Fibroblast of lung (primary cell): Measurements from ENCODE around the gene SLC34A1. TPM values are rescaled to one million over a fixed set of nuclear protein-coding genes. Genes with fewer than 3 reads are reported as not detected.

Experiments
- DNase-seq, 2 donors: peaks; one replicate each; pipeline versions ENCODE4 v3.0.0 to v3.0.0-alpha.2; 2010; ENCODE audit warnings: low read depth in 2 of 2
- H2AFZ ChIP-seq: 2 replicates; pipeline ENCODE4 v1.5.1; 2012; ENCODE audit warnings: low read length, control low read depth, inconsistent platforms
- H3K27ac ChIP-seq: 2 replicates; pipeline ENCODE4 v1.5.1; 2011; ENCODE audit warnings: low read length, control low read depth; ENCODE audit not compliant: insufficient read depth
- H3K27me3 ChIP-seq: 2 replicates; pipeline ENCODE4 v1.5.1; 2011; ENCODE audit warnings: mild to moderate bottlenecking, low read length; ENCODE audit not compliant: control insufficient read depth, insufficient read depth
- H3K36me3 ChIP-seq: 2 replicates; pipeline ENCODE4 v1.5.1; 2011; ENCODE audit warnings: low read length; ENCODE audit not compliant: control insufficient read depth, insufficient read depth
- H3K4me1 ChIP-seq: 2 replicates; pipeline ENCODE4 v1.5.1; 2011; ENCODE audit warnings: low read length; ENCODE audit not compliant: control insufficient read depth, insufficient read depth; ENCODE audit errors: extremely low read depth
- H3K4me2 ChIP-seq: 2 replicates; pipeline ENCODE4 v1.5.1; 2011; ENCODE audit warnings: low read length, control low read depth; ENCODE audit not compliant: insufficient read depth; ENCODE audit errors: extremely low read depth
- H3K4me3 ChIP-seq, 4 experiments: fragments of 200-600 bp in 1 of 4; sonication (generic) in 1 of 4; replicated peaks in 1 of 4; 2 replicates each; pipeline ENCODE4 v1.5.1; 2011 to 2016; ENCODE audit warnings: low read length in 4 of 4, low read depth in 3 of 4, mild to moderate bottlenecking in 3 of 4, control low read depth in 2 of 4, inconsistent platforms in 1 of 4, mixed read lengths in 1 of 4; ENCODE audit not compliant: insufficient read depth in 1 of 4; ENCODE audit errors: control extremely low read depth in 1 of 4
- H3K79me2 ChIP-seq: 2 replicates; pipeline ENCODE4 v1.5.1; 2012; ENCODE audit warnings: mild to moderate bottlenecking, low read length, inconsistent platforms; ENCODE audit not compliant: control insufficient read depth, insufficient read depth
- H3K9ac ChIP-seq: 2 replicates; pipeline ENCODE4 v1.5.1; 2011; ENCODE audit warnings: mild to moderate bottlenecking, low read length, control low read depth; ENCODE audit not compliant: insufficient read depth
- H3K9me3 ChIP-seq: 2 replicates; pipeline ENCODE4 v1.5.1; 2012; ENCODE audit warnings: low read depth, low read length; ENCODE audit not compliant: control insufficient read depth, insufficient read depth
- H4K20me1 ChIP-seq: 2 replicates; pipeline ENCODE4 v1.5.1; 2011; ENCODE audit warnings: low read length; ENCODE audit not compliant: control insufficient read depth, insufficient read depth; ENCODE audit errors: extremely low read depth
- EZH2 ChIP-seq: IDR thresholded peaks from 2 replicates; pipeline ENCODE4 v1.5.1; 2012; ENCODE audit warnings: low read length, control low read depth, mild to moderate bottlenecking; ENCODE audit errors: missing control alignments
- polyA plus RNA-seq, 2 donors: library from polyadenylated mRNA; depleted of rRNA in 1 of 2; stranded (reverse) in 1 of 2; unstranded in 1 of 2; fragments of >200 nt; gene quantifications; 2 replicates each; pipeline ENCODE4 v1.2.1, GENCODE V29; 2011 to 2012; ENCODE audit warnings: missing spikeins in 1 of 2
- total RNA-seq: library from RNA; depleted of rRNA; stranded (reverse); fragments of >200 nt; gene quantifications from 2 replicates; pipeline ENCODE4 v1.2.1, GENCODE V29; 2014
- TF ChIP-seq, protein P1 (sequence below), 2 donors: IDR thresholded peaks in 1 of 2; conservative IDR thresholded peaks in 1 of 2; 1 replicate in 1 of 2; 2 replicates in 1 of 2; pipeline ENCODE4 v1.5.1; 2011 to 2012; ENCODE audit warnings: low read length in 2 of 2, control low read depth in 1 of 2, inconsistent platforms in 1 of 2, low read depth in 1 of 2, mild to moderate bottlenecking in 1 of 2

SLC34A1 gene
- total and polyA plus RNA-seq, 2 donors (not counting 1 experiment from before 2014, with no cell fraction given) = not detected

DNA sequence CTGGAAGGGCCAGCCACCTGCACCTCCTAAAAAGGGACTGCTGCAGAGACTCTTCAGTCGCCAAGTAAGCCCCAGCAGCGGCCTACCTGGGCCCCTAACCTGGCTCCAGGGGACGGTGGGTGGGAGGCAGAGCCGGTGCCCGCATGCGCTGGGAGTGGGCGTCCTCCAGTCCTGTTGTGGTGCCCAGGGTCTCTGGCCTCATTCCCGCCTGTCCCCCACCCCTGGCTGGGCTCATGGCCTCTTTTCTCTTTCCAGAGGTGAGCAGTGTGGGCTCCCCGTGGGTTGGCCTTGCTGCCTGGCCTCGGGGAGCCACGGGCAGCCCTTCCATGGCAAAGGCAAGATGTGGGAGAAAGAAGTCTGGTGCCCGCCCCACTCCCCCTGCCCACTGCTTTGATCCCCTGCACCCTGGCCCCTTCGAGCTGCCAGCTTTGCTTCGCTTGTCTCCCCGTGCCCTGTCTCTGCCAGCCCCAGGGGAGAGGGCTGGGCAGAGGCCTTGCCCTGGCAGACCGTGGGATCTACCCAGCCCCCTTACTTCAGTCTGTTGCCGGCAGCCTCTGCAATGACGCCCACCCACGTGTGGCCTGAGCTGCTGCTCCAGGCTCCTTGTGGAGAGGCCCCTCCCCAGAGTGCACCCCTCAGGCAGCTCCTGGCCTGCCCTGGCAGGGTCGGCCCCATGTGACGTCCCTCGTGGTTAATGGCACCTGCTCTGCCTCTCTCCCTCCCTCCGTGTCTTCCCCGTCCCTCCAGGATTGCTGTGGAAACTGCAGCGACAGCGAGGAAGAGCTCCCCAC lies 57.0 kb downstream of the SLC34A1 start:
- no peak overlapping the region for H2AFZ ChIP-seq
- H3K9ac ChIP-seq = no peak overlapping the region
- H3K27me3 ChIP-seq = no peaks in the 10 kb centered on the region
- TF ChIP-seq, protein P1, sequence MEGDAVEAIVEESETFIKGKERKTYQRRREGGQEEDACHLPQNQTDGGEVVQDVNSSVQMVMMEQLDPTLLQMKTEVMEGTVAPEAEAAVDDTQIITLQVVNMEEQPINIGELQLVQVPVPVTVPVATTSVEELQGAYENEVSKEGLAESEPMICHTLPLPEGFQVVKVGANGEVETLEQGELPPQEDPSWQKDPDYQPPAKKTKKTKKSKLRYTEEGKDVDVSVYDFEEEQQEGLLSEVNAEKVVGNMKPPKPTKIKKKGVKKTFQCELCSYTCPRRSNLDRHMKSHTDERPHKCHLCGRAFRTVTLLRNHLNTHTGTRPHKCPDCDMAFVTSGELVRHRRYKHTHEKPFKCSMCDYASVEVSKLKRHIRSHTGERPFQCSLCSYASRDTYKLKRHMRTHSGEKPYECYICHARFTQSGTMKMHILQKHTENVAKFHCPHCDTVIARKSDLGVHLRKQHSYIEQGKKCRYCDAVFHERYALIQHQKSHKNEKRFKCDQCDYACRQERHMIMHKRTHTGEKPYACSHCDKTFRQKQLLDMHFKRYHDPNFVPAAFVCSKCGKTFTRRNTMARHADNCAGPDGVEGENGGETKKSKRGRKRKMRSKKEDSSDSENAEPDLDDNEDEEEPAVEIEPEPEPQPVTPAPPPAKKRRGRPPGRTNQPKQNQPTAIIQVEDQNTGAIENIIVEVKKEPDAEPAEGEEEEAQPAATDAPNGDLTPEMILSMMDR (conservative IDR thresholded peaks at IDR 0.05 in 1 of 2, IDR thresholded peaks at IDR 0.05 in 1 of 2; ENCODE audit: low read depth in 1 of 2, low read length in 2 of 2) = no peak
- no peak for TF ChIP-seq EZH2
- no peaks in the 10 kb centered on the region for H3K79me2 ChIP-seq
- no peak overlapping the region for H3K27ac ChIP-seq
- no peak overlapping the region for H3K4me2 ChIP-seq
- peaks cover 5% of the 10 kb centered on the region for H3K36me3 ChIP-seq
- H4K20me1 ChIP-seq = no peaks in the 10 kb centered on the region
- peaks cover 3% of the 10 kb centered on the region for H3K4me1 ChIP-seq
- H3K4me3 ChIP-seq = no peak overlapping the region
- no peaks in the 10 kb centered on the region for H3K9me3 ChIP-seq
- no peak for DNase-seq

DNA sequence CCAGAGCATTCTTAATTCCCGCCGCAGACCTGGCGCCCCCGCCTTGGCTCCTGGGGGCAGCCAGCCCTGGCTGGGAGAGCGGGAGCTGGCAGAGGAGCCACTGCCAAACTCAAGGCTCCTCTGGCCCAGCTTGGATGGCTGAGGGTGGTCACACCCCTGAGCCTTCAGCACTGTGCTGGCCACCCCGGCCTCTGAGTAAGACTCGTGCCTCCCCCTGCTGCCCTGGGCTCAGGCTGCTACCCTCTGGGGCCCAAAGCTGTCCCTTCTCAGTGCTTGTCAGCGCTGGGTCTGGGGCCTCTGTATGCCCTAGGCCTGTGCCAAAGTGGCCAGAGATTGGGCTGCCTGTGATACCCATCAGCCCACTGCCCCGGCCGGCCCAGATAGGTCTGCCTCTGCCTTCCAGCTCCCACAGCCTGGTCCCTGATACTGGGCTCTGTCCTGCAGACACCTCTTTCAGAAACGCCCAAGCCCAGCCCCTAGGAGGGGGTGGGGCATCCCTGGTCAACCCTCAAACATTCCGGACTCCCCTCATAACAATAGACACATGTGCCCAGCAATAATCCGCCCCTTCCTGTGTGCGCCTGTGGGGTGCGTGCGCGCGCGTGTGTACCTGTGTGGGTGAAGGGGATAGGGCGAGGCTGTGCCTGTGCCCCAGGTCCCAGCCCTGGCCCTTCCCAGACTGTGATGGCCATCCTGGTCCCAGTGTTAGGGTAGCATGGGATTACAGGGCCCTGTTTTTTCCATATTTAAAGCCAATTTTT lies 58.0 kb downstream of the SLC34A1 start:
- no peak overlapping the region for H3K4me3 ChIP-seq
- H3K4me2 ChIP-seq = no peak overlapping the region
- no peaks in the 10 kb centered on the region for H3K79me2 ChIP-seq
- no peak overlapping the region for H2AFZ ChIP-seq
- peaks cover 5% of the 10 kb centered on the region for H3K36me3 ChIP-seq
- no peaks in the 10 kb centered on the region for H4K20me1 ChIP-seq
- no peaks in the 10 kb centered on the region for H3K27me3 ChIP-seq
- no peak overlapping the region for H3K27ac ChIP-seq
- DNase-seq = no peak
- TF ChIP-seq, protein P1 (conservative IDR thresholded peaks at IDR 0.05 in 1 of 2, IDR thresholded peaks at IDR 0.05 in 1 of 2; ENCODE audit: low read depth in 1 of 2, low read length in 2 of 2) = no peak
- TF ChIP-seq EZH2 = no peak
- no peak overlapping the region for H3K9ac ChIP-seq
- H3K4me1 ChIP-seq = peaks cover 4% of the 10 kb centered on the region
- H3K9me3 ChIP-seq = no peaks in the 10 kb centered on the region

DNA sequence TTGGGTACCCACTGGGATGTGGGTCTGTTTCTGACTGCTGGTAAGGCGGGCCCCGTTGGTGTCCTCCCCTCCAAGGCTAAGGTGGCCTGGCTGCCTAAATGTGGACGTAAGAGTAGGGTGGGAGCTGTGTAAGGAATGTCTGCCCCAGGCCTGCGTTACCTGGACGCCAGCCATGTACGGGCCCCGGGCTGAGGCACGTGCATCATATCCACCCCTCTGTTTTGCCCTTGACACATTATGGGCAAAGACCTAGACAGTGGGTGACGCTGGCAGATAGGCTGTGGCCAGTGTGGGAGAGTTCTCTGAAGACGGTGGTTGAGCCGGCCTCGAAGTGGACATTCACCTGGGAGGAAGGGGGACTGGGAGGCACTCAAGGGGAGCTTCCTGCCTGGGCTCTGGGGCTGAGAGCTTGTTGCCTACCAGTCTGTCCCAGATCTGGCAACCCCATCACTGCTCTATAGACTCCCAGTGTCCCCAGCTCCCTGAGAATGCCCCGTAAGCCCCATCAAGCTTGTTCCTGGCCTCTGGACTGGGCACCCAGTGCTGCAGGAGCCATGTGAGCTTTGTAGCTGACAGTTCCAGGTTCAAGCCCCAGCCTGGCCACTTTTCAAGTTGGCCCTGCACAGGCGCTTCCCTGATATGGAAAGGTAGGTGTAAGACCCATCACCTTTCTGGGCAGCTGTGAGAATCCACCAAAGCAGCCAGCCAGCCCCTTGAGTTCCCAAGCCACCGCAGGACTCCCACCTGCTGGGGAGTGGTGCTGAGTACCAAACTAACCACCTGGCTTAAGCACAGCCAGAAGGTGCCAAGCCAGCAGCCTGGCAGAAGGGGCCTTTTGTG lies 59.1 kb downstream of the SLC34A1 start:
- peaks cover 7% of the 10 kb centered on the region for H3K4me1 ChIP-seq
- no peaks in the 10 kb centered on the region for H3K9me3 ChIP-seq
- TF ChIP-seq EZH2 = no peak
- TF ChIP-seq, protein P1 (conservative IDR thresholded peaks at IDR 0.05 in 1 of 2, IDR thresholded peaks at IDR 0.05 in 1 of 2; ENCODE audit: low read depth in 1 of 2, low read length in 2 of 2) = no peak
- H3K4me3 ChIP-seq = no peak overlapping the region
- H2AFZ ChIP-seq = no peak overlapping the region
- no peaks in the 10 kb centered on the region for H3K27me3 ChIP-seq
- no peak for DNase-seq
- H3K27ac ChIP-seq = no peak overlapping the region
- H3K79me2 ChIP-seq = no peaks in the 10 kb centered on the region
- H4K20me1 ChIP-seq = no peaks in the 10 kb centered on the region
- H3K9ac ChIP-seq = no peak overlapping the region
- peaks cover 5% of the 10 kb centered on the region for H3K36me3 ChIP-seq
- no peak overlapping the region for H3K4me2 ChIP-seq
